Endothelial cell of umbilical vein (primary cell): ENCODE results near the gene GPR75.

ENCODE experiments used
- CTCF ChIP-seq, 2 donors: IDR thresholded peaks; 1 replicate in 1 of 2; 2 replicates in 1 of 2; pipeline ENCODE4 v1.5.1; 2011; ENCODE audit warnings: low read length in 2 of 2, mild to moderate bottlenecking in 2 of 2, moderate library complexity in 2 of 2, control low read depth in 1 of 2, inconsistent platforms in 1 of 2, low read depth in 1 of 2; ENCODE audit not compliant: insufficient read depth in 1 of 2; ENCODE audit errors: extremely low read depth in 1 of 2
- MYC ChIP-seq: IDR thresholded peaks from one replicate; pipeline ENCODE4 v1.6.1; 2011; ENCODE audit warnings: mild to moderate bottlenecking, low read depth, low read length

- no peak for TF ChIP-seq MYC
- TF ChIP-seq CTCF (IDR thresholded peaks at IDR 0.05; ENCODE audit: extremely low read depth in 1 of 2, insufficient read depth in 1 of 2, low read depth in 1 of 2, low read length in 2 of 2): no peak
Measured at GRCh38 chr2:53842891-53843290, 16.9 kb downstream of the GPR75 start.
